Choroid plexus epithelial cell (primary cell): ENCODE measurements around the gene THPO.

Experiments used
- DNase-seq: peaks from one replicate; pipeline ENCODE4 v3.0.0-alpha.2; 2010; ENCODE audit warnings: low read depth
- H3K4me3 ChIP-seq: 2 replicates; pipeline ENCODE4 v1.5.1; 2011; ENCODE audit warnings: low read depth, mild to moderate bottlenecking, control low read depth, low read length, moderate library complexity
- TF ChIP-seq, protein P1 (sequence below): conservative IDR thresholded peaks from 2 replicates; pipeline ENCODE4 v1.5.1; 2011; ENCODE audit warnings: low read depth, mild to moderate bottlenecking, control low read depth, inconsistent platforms, low read length, moderate library complexity

THPO gene

DNA sequence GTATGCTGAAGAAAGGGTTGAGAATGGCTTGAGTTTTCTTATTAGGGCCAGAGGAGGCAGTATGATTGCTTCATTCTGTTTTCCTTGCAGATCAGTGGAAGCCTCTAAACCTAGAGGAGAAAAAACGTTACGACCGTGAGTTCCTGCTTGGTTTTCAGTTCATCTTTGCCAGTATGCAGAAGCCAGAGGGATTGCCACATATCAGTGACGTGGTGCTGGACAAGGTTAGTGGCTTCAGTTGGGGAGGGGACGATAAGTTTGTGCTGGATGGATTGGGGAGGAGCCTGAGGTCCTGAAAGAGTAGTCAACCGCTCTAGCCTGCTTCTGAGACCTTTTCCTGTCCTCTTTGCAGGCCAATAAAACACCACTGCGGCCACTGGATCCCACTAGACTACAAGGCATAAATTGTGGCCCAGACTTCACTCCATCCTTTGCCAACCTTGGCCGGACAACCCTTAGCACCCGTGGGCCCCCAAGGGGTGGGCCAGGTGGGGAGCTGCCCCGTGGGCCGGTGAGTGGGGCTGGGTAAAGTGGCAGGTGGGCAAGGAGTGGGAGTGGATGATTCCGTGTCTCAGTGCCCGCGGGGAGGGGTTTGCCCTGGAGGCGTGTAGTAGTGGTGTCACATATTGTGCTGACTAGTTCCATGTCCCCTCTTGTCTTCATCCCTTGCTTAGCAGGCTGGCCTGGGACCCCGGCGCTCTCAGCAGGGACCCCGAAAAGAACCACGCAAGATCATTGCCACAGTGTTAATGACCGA lies 55.1 kb downstream of the THPO start:
- DNase-seq, result no peak
- TF ChIP-seq, protein P1, sequence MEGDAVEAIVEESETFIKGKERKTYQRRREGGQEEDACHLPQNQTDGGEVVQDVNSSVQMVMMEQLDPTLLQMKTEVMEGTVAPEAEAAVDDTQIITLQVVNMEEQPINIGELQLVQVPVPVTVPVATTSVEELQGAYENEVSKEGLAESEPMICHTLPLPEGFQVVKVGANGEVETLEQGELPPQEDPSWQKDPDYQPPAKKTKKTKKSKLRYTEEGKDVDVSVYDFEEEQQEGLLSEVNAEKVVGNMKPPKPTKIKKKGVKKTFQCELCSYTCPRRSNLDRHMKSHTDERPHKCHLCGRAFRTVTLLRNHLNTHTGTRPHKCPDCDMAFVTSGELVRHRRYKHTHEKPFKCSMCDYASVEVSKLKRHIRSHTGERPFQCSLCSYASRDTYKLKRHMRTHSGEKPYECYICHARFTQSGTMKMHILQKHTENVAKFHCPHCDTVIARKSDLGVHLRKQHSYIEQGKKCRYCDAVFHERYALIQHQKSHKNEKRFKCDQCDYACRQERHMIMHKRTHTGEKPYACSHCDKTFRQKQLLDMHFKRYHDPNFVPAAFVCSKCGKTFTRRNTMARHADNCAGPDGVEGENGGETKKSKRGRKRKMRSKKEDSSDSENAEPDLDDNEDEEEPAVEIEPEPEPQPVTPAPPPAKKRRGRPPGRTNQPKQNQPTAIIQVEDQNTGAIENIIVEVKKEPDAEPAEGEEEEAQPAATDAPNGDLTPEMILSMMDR, result no peak
- H3K4me3 ChIP-seq, result no peak overlapping the region
